Fibroblast of lung (primary cell): ENCODE data around the gene UBR4.

Experiments used
- EZH2 ChIP-seq: IDR thresholded peaks from 2 replicates; pipeline ENCODE4 v1.5.1; 2012; ENCODE audit warnings: low read length, control low read depth, mild to moderate bottlenecking; ENCODE audit errors: missing control alignments
- TF ChIP-seq, protein P1 (sequence below), 2 donors: IDR thresholded peaks in 1 of 2; conservative IDR thresholded peaks in 1 of 2; 1 replicate in 1 of 2; 2 replicates in 1 of 2; pipeline ENCODE4 v1.5.1; 2011 to 2012; ENCODE audit warnings: low read length in 2 of 2, control low read depth in 1 of 2, inconsistent platforms in 1 of 2, low read depth in 1 of 2, mild to moderate bottlenecking in 1 of 2

DNA sequence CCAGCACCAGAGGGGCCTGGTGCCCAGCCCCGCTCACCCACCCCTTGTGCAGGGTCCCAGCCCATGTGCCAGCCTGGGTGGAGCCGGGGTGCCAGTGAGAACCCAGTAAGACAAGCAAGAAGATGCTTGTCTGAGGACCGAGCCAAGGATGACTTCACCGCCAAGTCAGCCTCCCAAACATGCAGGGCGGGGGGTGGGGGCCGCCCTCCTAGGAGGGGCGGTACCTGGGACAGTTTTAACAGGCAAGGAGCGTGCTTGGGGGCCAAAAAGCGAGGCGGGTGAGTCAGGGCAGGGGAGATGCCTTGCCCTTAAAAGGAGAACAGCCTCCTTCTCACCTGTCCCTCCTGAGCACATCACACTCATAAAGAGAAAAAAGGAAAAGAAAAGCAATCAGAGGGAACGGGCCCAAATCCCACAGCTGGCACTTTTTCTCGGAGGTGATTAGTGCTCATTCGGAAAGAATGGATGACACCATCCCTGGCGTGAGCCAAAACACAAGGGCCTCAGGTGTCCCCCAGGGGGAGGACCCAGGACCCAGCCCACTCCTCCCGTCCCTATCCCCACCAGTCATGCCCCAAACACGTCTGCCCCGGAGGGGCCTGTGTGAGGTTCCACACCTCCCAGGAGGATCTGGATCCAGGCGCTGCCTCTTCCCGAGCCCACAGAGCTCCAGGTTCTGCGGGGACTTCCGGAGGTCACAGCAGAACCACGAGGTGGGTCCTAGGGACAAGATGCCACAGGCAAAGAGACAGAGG is 176.0 kb downstream of the UBR4 start:
- TF ChIP-seq, protein P1, sequence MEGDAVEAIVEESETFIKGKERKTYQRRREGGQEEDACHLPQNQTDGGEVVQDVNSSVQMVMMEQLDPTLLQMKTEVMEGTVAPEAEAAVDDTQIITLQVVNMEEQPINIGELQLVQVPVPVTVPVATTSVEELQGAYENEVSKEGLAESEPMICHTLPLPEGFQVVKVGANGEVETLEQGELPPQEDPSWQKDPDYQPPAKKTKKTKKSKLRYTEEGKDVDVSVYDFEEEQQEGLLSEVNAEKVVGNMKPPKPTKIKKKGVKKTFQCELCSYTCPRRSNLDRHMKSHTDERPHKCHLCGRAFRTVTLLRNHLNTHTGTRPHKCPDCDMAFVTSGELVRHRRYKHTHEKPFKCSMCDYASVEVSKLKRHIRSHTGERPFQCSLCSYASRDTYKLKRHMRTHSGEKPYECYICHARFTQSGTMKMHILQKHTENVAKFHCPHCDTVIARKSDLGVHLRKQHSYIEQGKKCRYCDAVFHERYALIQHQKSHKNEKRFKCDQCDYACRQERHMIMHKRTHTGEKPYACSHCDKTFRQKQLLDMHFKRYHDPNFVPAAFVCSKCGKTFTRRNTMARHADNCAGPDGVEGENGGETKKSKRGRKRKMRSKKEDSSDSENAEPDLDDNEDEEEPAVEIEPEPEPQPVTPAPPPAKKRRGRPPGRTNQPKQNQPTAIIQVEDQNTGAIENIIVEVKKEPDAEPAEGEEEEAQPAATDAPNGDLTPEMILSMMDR (conservative IDR thresholded peaks at IDR 0.05 in 1 of 2, IDR thresholded peaks at IDR 0.05 in 1 of 2; ENCODE audit: low read depth in 1 of 2, low read length in 2 of 2) = no peak
- TF ChIP-seq EZH2 = no peak
